Ovary (tissue), 9 donors: ENCODE measurements around the gene HRAS. TPM values are rescaled to one million over a fixed set of nuclear protein-coding genes. Genes with fewer than 3 reads are reported as not detected.

Source experiments
- DNase-seq, 5 donors: peaks; one replicate each; pipeline ENCODE4 v3.0.0-alpha.2; 2019 to 2020
- H3K27ac ChIP-seq, 2 donors: fragments of 200-600 bp; one replicate each; pipeline versions ENCODE4 v1.5.1 to v1.8.0; 2019 to 2022
- H3K27me3 ChIP-seq: fragments of 200-600 bp; one replicate; pipeline ENCODE4 v1.8.0; 2022
- H3K36me3 ChIP-seq: fragments of 200-600 bp; sonication (generic); one replicate; pipeline ENCODE4 v1.5.1; 2019
- H3K4me1 ChIP-seq: one replicate; pipeline ENCODE4 v1.8.1; 2013; ENCODE audit warnings: mild to moderate bottlenecking, moderate library complexity; ENCODE audit not compliant: insufficient read depth
- H3K4me3 ChIP-seq: fragments of 200-600 bp; sonication (generic); one replicate; pipeline ENCODE4 v1.5.1; 2017
- H3K9me3 ChIP-seq, 2 donors: fragments of 200-600 bp in 1 of 2; sonication (generic) in 1 of 2; one replicate each; pipeline versions ENCODE4 v1.5.1 to v1.8.1; 2013 to 2019; ENCODE audit warnings: mild to moderate bottlenecking in 1 of 2, moderate library complexity in 1 of 2
- EP300 ChIP-seq: sonication (generic); formaldehyde crosslinking; IDR thresholded peaks from one replicate; pipeline ENCODE4 v1.6.1; 2017; ENCODE audit warnings: antibody characterized with exemption
- POLR2A ChIP-seq: fragments of 450-650 bp; IDR thresholded peaks from one replicate; pipeline ENCODE4 v1.6.1; 2017; ENCODE audit warnings: antibody characterized with exemption, mild to moderate bottlenecking, moderate library complexity
- WGBS, 3 donors: extraction: QIAGEN DNeasy Blood & Tissue Kit in 1 of 3; methylation state at CpG; one replicate each; pipeline versions ENCODE4 v1.1.5 to v1.1.7; 2013 to 2017; 5-methylcytosine and 5-hydroxymethylcytosine counted together
- intact Hi-C, 4 donors: fragments of 100-400 bp; cut with DNase I; formaldehyde crosslinking; loops; one replicate each; pipeline versions ENCODE4 v1.11.0 to v1.15.1; 2022 to 2023
- polyA plus RNA-seq, 2 donors: library from polyadenylated mRNA; stranded (reverse); fragments of 200-250 nt in 1 of 2; fragments of 350-450 nt in 1 of 2; fragmentation: Illumina TruSeq in 1 of 2; extraction: RNeasy Lipid Tissue Mini Kit (QIAGEN cat#74804) in 1 of 2; gene quantifications; one replicate each; pipeline ENCODE4 v1.2.3, GENCODE V29; 2013 to 2014
- total RNA-seq, 7 donors: library from RNA; depleted of rRNA in 2 of 7; stranded (reverse); fragments of >200 nt in 2 of 7; fragmentation: NEBNext Ultra II Directional in 3 of 7; extraction: Animal tissue kit (Norgen Biotek cat#: 25700) in 3 of 7; gene quantifications; one replicate each; pipeline versions ENCODE4 v1.1.0 to v1.2.4, GENCODE V29; 2016 to 2023
- TF ChIP-seq, protein P1 (sequence below), 3 donors: fragments of 450-650 bp in 2 of 3; fragments of 200-600 bp in 1 of 3; IDR thresholded peaks; one replicate each; pipeline versions ENCODE4 v1.5.1 to v1.8.0; 2016 to 2022; ENCODE audit warnings: antibody characterized with exemption in 3 of 3, mild to moderate bottlenecking in 1 of 3
- donor health status: DM: no; HTN: no; CAD: no; lungs with moderate emphysema.
- donor health status: DM: no; HTN: no; CAD: no.
- donor health status: Bipolar disorder and iron deficiency.
- donor health status: DM: yes; HTN: yes; CAD: no.
- donor health status: DM: no; HTN: no; CAD: no.
- donor health status: DM: yes; HTN: yes; CAD: no.

HRAS gene
- total and polyA plus RNA-seq, 9 donors = 4.3 to 49.6 (median 36.3) TPM

DNA sequence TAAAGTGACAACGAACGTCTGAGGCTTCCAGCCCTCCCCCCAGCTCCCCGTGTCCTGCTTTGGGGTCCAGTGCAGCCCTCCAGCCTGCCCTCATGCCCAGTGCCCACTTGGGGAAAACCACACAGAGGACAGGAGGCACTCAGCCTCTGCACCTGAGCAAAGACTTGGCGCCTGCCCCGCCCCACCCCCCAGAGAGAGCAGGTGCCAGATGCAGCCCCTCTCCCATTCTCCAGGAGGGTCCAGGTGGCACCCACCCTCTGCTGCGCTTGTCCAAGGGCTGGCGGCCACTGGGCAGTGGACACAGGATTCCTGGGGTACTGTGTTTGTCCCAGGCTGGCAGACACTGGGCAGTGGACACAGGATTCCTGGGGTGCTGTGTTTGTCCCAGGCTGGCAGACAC is 44.0 kb downstream of the HRAS start:
- Histone ChIP-seq H3K4me1 (peaks cover 3% of the 10 kb centered on the region), H3K27ac (no peak overlapping the region), H3K4me3 (no peak overlapping the region), H3K27me3 (no peaks in the 10 kb centered on the region), H3K36me3 (no peaks in the 10 kb centered on the region), H3K9me3 (no peaks in the 10 kb centered on the region)
- intact Hi-C loops = no loop called here
- TF ChIP-seq, protein P1, sequence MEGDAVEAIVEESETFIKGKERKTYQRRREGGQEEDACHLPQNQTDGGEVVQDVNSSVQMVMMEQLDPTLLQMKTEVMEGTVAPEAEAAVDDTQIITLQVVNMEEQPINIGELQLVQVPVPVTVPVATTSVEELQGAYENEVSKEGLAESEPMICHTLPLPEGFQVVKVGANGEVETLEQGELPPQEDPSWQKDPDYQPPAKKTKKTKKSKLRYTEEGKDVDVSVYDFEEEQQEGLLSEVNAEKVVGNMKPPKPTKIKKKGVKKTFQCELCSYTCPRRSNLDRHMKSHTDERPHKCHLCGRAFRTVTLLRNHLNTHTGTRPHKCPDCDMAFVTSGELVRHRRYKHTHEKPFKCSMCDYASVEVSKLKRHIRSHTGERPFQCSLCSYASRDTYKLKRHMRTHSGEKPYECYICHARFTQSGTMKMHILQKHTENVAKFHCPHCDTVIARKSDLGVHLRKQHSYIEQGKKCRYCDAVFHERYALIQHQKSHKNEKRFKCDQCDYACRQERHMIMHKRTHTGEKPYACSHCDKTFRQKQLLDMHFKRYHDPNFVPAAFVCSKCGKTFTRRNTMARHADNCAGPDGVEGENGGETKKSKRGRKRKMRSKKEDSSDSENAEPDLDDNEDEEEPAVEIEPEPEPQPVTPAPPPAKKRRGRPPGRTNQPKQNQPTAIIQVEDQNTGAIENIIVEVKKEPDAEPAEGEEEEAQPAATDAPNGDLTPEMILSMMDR (IDR thresholded peaks at IDR 0.05) = no peak
- TF ChIP-seq EP300 = no peak
- no peak for TF ChIP-seq POLR2A
- DNase-seq = no peak
- 83 to 86% (median 83%) methylated on average over 5 to 7 of the region's 7 CpGs for WGBS, 3 donors

DNA sequence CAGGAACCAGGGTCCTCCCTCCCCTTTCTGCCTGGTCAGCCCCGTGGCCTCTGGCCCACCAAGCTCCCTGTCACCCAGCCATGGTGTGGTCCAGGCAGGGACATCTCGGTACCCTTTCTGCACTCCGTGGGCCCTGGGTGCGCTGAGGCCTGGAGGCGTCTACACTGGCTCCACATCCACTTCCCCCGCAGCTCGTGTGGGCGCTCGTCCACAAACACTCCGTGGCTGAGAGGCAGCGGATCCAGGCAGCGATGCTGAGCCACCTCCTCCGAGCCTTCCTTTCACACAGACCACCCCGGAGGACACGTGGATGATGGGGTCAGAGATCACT is 44.5 kb downstream of the HRAS start:
- H3K27me3 ChIP-seq = no peaks in the 10 kb centered on the region
- no peak overlapping the region for H3K27ac ChIP-seq
- 79 to 85% (median 79%) methylated on average over 15 of the region's 15 CpGs for WGBS, 3 donors
- TF ChIP-seq POLR2A (no peak), EP300 (no peak)
- TF ChIP-seq, protein P1 (IDR thresholded peaks at IDR 0.05) = no peak
- no peak for DNase-seq
- H3K4me1 ChIP-seq = no peaks in the 10 kb centered on the region
- H3K36me3 ChIP-seq = no peaks in the 10 kb centered on the region
- intact Hi-C loops = no loop called here
- H3K4me3 ChIP-seq = no peak overlapping the region
- no peaks in the 10 kb centered on the region for H3K9me3 ChIP-seq

DNA sequence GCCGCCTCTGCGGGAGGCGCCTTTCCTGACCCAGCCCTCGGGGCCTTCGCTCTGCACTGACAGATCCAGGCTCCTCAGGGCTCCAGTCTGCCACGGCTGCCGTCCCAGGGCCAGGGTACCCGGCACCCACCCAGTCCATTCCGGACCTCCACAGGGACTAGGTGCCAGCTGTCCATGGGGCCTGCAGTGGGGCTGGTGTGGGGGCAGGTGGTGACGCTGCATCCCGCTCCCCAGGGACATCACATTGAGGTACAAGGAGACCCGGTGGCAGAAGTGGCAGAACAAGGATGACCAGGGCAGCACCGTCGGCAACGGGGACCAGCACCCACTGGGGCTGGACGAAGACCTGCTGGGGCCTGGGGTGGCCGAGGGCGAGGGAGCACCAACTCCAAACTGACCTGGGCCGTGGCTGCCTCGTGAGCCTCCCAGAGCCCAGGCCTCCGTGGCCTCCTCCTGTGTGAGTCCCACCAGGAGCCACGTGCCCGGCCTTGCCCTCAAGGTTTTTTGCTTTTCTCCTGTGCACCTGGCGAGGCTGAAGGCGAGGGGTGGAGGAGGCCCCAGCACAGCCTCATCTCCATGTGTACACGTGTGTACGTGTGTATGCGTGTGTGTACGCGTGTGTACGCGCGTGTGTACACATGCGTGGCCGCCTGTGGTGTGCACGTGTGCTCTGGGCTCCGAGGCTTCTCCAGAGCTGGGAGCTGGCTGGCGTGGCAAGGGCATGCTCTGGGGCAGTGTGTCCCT is 45.0 kb downstream of the HRAS start:
- Histone ChIP-seq H3K36me3 (no peaks in the 10 kb centered on the region), H3K27me3 (no peaks in the 10 kb centered on the region), H3K9me3 (no peaks in the 10 kb centered on the region), H3K27ac (no peak overlapping the region), H3K4me1 (no peaks in the 10 kb centered on the region), H3K4me3 (no peak overlapping the region)
- WGBS, 3 donors = 91 to 94% (median 92%) methylated on average over 34 to 38 of the region's 38 CpGs
- no peak for DNase-seq
- intact Hi-C loops = no loop called here
- no peak for TF ChIP-seq POLR2A
- TF ChIP-seq, protein P1 (IDR thresholded peaks at IDR 0.05) = no peak
- no peak for TF ChIP-seq EP300

DNA sequence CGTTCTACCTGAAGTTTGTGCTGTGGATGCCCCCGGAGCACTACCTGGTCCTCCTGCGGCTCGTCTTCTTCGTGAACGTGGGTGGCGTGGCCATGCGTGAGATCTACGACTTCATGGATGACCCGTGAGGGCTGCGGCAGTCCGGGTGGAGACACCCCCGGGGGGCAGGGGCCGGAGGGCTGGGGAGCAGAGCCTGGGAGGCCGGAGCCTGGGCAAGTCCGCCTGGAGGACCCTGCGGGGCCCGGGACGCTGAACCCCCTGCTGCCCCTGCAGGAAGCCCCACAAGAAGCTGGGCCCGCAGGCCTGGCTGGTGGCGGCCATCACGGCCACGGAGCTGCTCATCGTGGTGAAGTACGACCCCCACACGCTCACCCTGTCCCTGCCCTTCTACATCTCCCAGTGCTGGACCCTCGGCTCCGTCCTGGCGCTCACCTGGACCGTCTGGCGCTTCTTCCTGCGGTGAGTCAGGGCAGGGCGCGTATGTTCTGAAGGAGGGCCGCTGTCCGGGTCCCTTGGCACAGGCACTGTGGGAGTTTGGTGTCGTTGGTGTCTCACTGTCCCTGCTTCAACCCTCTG is 45.7 kb downstream of the HRAS start:
- 88 to 93% (median 92%) methylated on average over 22 to 37 of the region's 37 CpGs for WGBS, 3 donors
- intact Hi-C loops = no loop called here
- DNase-seq = no peak
- Histone ChIP-seq H3K9me3 (no peaks in the 10 kb centered on the region), H3K27me3 (no peaks in the 10 kb centered on the region), H3K4me1 (no peaks in the 10 kb centered on the region), H3K4me3 (no peak overlapping the region), H3K36me3 (no peaks in the 10 kb centered on the region), H3K27ac (no peak overlapping the region)
- TF ChIP-seq POLR2A (no peak), EP300 (no peak)
- TF ChIP-seq, protein P1 (IDR thresholded peaks at IDR 0.05) = no peak
